Transverse colon (tissue), 4 donors: ENCODE data around the gene GAS7.

Experiments used
- CTCF ChIP-seq, 5 experiments: fragments of 200-600 bp in 3 of 5; fragments of 450-650 bp in 2 of 5; sonication (generic) in 3 of 5; IDR thresholded peaks; 1 replicate in 2 of 5; 2 replicates in 3 of 5; pipeline ENCODE4 v1.5.1; 2016 to 2017; ENCODE audit warnings: antibody characterized with exemption in 5 of 5, inconsistent platforms in 3 of 5, mild to moderate bottlenecking in 2 of 5, moderate library complexity in 1 of 5
- EP300 ChIP-seq: sonication (generic); formaldehyde crosslinking; IDR thresholded peaks from one replicate; pipeline ENCODE4 v1.6.1; 2017; ENCODE audit warnings: antibody characterized with exemption, low read depth
- POLR2A ChIP-seq: fragments of 450-650 bp; IDR thresholded peaks from one replicate; pipeline ENCODE4 v1.6.1; 2016; ENCODE audit warnings: antibody characterized with exemption, mild to moderate bottlenecking, moderate library complexity
- POLR2AphosphoS5 ChIP-seq, 3 donors: sonication (generic); formaldehyde crosslinking; IDR thresholded peaks; one replicate each; pipeline ENCODE4 v1.6.1; 2016; ENCODE audit warnings: antibody characterized with exemption in 3 of 3

- TF ChIP-seq POLR2A (no peak), CTCF (IDR thresholded peaks at IDR 0.05) (no peak), EP300 (no peak), POLR2AphosphoS5 (IDR thresholded peaks at IDR 0.05) (no peak)
These were observed 286.0 kb downstream of the GAS7 start for GRCh38 chr17:9912121-9913099.
